AG10803 (cell line): ENCODE results near the gene OSBPL3.

Source experiments
- DNase-seq: peaks from one replicate; pipeline ENCODE4 v3.0.0; 2010; ENCODE audit warnings: low read depth
- H3K4me3 ChIP-seq: 2 replicates; pipeline ENCODE4 v1.5.1; 2011; ENCODE audit warnings: mild to moderate bottlenecking, low read length, control low read depth
- CTCF ChIP-seq: conservative IDR thresholded peaks from 2 replicates; pipeline ENCODE4 v1.5.1; 2011; ENCODE audit warnings: mild to moderate bottlenecking, low read length, control low read depth, inconsistent platforms

The OSBPL3 gene

GRCh38 chr7:24751484-24751883 is 228.5 kb downstream of the OSBPL3 start:
- H3K4me3 ChIP-seq = no peak overlapping the region
- TF ChIP-seq CTCF = no peak
- DNase-seq = no peak

DNA sequence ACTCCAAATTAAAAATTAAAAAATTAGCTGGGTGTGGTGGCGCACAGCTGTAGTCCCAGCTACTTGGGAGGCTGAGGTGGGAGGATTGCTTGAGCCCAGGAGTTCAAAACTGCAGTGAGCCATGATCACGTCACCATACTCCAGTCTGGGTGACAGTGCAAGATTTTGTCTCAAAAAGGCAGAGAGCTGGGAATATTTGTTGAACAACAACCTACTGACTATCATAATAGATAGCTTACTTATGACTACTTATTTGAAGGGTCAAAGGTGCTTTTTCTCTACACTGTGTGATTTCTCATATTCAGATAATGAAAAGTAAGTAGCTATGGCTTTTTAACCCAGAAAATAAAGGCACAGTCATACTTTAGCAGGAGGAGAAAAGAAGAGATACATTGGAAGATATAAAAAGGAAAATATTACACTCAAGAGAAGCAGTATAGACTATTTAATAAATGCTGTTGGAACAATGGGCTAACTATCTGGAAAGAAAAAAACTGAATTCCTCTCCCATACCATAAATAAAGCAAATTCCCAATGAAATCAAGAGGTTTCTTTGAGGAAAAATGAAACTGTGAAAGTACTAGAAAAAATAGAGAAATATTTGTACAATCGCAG is 229.4 kb downstream of the OSBPL3 start:
- no peak overlapping the region for H3K4me3 ChIP-seq
- no peak for TF ChIP-seq CTCF
- no peak for DNase-seq

DNA sequence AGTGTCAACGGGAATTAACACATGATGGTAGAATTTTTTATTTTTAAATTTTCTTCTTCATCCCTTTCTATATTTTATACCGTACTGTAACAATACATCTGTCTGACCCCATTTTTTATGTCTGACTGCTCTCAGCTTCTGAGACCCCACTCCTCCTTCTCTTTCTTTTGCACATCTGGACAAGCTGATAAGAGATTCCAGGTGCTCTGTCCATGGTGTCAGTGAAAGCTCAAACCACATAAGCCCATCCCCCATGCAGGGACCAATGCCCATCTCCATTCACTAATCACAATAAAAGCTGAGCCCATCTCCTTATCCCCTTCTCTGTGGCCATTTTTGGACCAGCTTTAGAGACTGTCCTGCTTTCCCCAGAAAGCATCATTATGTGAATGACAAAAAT is 231.5 kb downstream of the OSBPL3 start:
- no peak overlapping the region for H3K4me3 ChIP-seq
- no peak for TF ChIP-seq CTCF
- no peak for DNase-seq
